ENCODE data around the gene CEACAM3.

DNA sequence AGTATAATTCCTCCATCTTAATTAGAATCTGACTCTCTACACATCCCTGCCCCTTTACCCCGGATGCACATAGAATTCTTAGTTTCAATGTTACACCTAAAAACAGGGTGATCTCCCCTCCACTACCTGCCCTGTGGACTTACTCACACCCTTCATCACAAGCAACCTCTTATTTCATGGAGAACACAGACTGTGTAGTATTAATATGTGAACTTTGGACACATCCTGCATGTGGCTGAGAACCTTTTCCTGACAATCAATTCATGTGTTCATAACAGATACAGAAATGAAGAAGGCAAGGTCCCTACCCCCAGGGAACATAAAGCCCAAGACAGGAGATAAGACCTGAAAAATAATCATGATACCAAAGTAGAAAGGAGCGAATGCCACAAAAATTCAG lies 29.3 kb upstream of the CEACAM3 start:
- TF ChIP-seq CTCF (IDR thresholded peaks at IDR 0.05) (no peak), POLR2A (IDR thresholded peaks at IDR 0.05) (no peak)
